Kidney epithelial cell (primary cell): ENCODE results near the gene TSPAN15. TPM values are rescaled to one million over a fixed set of nuclear protein-coding genes. Genes with fewer than 3 reads are reported as not detected.

Source experiments
- DNase-seq: peaks from one replicate; pipeline ENCODE4 v3.0.0-alpha.2; 2010; ENCODE audit warnings: low read depth
- H3K27me3 ChIP-seq: 2 replicates; pipeline ENCODE4 v1.6.0; 2011; ENCODE audit warnings: low read length; ENCODE audit not compliant: control insufficient read depth, insufficient read depth
- H3K36me3 ChIP-seq: 2 replicates; pipeline ENCODE4 v1.5.1; 2011; ENCODE audit warnings: low read length; ENCODE audit not compliant: control insufficient read depth, insufficient read depth
- H3K4me3 ChIP-seq: 2 replicates; pipeline ENCODE4 v1.5.1; 2011; ENCODE audit warnings: low read depth, mild to moderate bottlenecking, control low read depth, low read length
- total RNA-seq: library from RNA; depleted of rRNA; stranded (reverse); fragments of >200 nt; gene quantifications from 2 replicates; pipeline ENCODE4 v1.2.3, GENCODE V29; 2015
- TF ChIP-seq, protein P1 (sequence below): IDR thresholded peaks from 2 replicates; pipeline ENCODE4 v1.5.1; 2011; ENCODE audit warnings: mild to moderate bottlenecking, moderate library complexity, low read length, control low read depth, inconsistent platforms; ENCODE audit not compliant: insufficient read depth, poor library complexity, severe bottlenecking

TSPAN15 gene
- total RNA-seq, 1 donor from 2014 or later: 19.4 TPM

DNA sequence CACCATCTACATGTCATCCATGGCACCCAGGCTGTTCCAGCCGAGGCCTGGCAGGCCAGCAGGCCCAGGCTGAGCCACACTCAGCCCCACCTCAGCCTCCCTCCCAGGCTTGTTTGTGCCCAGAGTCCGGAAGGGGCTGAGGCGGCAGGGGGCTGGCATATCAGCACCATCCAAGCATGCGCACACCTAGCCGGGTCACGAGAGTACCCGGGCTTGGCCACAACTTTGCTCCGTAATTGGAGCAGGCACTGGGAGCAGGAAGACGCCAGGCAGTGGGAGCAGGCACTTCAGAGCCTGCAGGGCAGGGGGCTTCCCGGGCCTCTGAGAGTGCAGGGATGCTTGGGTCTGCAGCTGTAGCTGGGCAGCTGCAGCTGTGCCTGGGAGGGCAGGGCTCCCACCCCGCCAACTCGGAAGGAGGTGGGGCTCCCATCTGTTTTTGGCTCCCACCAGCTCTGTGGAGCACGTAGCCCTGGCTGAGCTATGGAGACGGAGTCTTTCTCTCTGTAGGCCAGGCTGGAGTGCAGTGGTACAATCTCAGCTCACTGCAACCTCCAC lies 15.2 kb upstream of the TSPAN15 start:
- Histone ChIP-seq H3K4me3 (no peak overlapping the region), H3K27me3 (no peaks in the 10 kb centered on the region), H3K36me3 (no peaks in the 10 kb centered on the region)
- TF ChIP-seq, protein P1, sequence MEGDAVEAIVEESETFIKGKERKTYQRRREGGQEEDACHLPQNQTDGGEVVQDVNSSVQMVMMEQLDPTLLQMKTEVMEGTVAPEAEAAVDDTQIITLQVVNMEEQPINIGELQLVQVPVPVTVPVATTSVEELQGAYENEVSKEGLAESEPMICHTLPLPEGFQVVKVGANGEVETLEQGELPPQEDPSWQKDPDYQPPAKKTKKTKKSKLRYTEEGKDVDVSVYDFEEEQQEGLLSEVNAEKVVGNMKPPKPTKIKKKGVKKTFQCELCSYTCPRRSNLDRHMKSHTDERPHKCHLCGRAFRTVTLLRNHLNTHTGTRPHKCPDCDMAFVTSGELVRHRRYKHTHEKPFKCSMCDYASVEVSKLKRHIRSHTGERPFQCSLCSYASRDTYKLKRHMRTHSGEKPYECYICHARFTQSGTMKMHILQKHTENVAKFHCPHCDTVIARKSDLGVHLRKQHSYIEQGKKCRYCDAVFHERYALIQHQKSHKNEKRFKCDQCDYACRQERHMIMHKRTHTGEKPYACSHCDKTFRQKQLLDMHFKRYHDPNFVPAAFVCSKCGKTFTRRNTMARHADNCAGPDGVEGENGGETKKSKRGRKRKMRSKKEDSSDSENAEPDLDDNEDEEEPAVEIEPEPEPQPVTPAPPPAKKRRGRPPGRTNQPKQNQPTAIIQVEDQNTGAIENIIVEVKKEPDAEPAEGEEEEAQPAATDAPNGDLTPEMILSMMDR: no peak
- DNase-seq: no peak

DNA sequence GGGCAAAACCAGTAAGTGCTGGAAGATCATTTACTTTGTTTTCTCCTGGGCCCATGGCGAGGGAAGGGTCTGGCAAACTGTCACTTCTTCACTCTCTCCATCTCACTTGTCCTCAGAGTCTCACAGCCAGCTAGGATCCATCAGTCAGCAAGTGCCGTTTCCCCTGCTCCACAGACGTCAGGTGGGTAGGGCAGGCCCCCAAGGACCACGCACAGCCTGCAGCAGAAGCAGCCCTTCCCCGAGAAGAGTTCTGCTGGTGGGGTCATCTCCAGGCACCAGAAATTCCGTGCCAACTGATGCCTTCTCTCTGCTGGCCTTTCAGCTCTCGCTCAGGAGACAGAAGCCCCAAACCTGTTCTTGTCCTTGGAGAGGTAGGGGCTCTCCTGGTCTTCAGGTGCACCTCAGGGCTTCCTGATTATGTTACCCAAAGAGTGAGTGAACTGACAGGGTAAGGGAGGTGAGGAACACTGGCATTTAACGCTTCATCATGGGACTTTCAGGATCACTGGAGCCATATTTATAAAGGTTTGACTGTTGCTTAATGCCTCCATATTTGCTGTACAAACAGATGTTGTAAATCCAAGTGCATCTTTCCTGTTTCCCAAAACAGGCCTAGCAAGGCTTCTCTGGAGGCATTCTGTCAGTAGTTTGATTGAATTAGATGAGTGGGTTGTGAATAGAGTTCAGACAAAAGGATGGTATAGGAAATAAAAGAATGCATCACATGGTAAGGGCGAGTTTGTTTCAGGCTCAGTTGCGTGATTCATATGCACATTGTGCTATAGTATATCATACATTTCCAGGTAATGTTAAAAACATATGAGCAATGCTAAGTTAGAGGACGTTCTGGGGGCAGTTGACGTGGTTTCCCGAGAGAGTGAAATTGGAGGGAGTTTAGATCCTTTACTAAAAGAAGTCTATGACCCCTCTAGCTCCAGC lies 13.7 kb upstream of the TSPAN15 start:
- no peaks in the 10 kb centered on the region for H3K27me3 ChIP-seq
- H3K36me3 ChIP-seq: no peaks in the 10 kb centered on the region
- H3K4me3 ChIP-seq: no peak overlapping the region
- TF ChIP-seq, protein P1: no peak
- no peak for DNase-seq

DNA sequence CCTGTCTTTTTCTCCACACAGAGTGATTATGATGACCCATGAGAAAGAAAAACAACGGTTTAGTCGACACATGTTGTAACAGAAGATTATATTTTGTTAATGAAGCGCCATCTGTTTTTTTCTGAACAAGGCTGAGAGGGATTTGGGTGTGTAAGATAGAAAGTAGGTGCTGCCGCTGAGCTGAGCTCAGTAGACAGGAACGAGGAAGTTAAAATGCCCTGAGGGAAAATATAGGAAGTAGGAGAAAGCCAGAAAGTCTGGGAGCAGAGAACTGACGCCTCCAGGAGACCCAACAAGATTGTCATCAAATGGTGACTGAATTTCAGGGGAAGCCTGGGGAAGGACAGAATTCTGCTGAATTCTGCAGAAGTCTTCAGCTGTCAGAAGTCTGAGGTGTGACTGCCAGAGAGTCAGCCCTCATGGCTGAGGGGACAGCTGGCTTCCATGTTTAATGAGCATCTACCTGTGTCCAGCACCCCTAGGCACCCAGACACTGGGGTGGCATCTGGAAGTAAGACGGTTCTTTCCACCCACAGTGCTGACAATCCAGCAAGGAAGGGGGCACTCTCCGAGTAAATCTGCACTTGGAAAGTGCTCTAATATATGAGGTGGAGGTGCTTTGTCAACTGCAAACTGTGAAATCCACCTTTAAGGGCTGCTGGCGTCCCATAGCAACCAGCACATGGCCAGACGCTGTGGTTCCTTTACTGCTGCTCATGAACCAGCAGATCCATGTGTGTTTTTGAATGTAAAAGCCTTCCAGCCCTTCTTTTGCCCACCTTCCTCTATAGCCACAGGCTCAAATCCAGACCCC lies 12.5 kb upstream of the TSPAN15 start:
- no peaks in the 10 kb centered on the region for H3K36me3 ChIP-seq
- TF ChIP-seq, protein P1: no peak
- H3K27me3 ChIP-seq: no peaks in the 10 kb centered on the region
- no peak overlapping the region for H3K4me3 ChIP-seq
- no peak for DNase-seq

DNA sequence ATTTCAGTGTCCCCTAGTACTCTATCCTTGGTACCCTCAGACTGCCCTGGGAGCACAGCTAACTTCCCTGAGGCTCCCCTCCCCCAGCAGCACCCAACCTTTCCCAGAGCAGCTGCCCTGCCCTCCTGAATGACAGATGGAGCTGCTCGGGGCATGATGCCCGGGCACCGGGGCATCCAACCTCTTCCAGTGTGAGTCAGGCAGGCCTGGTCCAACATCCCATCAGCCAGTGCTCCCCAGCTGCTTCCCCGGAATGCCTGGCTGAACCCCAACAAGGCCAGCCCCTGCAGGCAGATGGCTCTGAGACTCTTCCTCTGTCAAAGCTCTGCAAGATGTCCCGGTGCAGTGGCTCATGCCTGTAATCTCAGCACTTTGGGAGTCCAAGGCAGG lies 11.9 kb upstream of the TSPAN15 start:
- no peak overlapping the region for H3K4me3 ChIP-seq
- TF ChIP-seq, protein P1: no peak
- no peaks in the 10 kb centered on the region for H3K27me3 ChIP-seq
- DNase-seq: no peak
- no peaks in the 10 kb centered on the region for H3K36me3 ChIP-seq

DNA sequence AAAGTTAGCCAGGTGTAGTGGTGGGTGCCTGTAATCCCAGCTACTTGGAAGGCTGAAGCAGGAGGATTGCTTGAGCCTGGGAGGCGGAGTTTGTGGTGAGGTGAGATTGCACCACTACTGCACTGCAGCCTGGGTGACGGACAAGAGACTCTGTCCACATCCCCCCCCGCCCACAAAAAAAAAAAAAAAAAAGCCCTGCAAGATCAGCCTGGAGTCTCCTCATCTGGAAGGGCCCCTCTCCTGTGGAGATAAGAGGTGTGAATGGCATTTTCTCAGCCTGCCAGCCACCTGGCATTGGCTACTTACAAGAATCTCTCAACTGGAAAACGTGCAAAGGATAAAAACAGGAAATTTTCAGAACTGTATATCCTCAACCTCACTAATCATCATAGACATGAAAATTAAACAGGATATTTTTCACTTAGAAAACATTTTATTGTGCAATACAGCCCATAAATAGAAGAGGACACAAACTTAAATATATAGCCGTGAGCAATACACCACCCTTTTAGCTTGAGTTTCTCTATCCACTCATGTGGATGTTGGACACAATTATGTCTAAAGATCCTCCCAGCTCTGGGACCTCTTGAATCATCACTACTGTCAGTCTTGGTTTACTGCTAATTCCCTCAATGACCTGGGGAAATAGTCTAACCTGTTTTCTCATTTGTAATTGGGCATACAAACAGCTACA lies 11.3 kb upstream of the TSPAN15 start:
- Histone ChIP-seq H3K4me3 (no peak overlapping the region), H3K36me3 (no peaks in the 10 kb centered on the region), H3K27me3 (no peaks in the 10 kb centered on the region)
- no peak for DNase-seq
- TF ChIP-seq, protein P1: no peak
